Measurements from ENCODE around the gene QRFP.

GRCh38 chr9:130861372-130862180 lies 35.0 kb downstream of the QRFP start:
- TF ChIP-seq CTCF (IDR thresholded peaks at IDR 0.05) (no peak), POLR2A (IDR thresholded peaks at IDR 0.05) (no peak)

Data from thyroid gland (tissue), 4 donors.